Activated T-cell treated with anti-CD3 and anti-CD28 coated beads for 4 hours (primary cell): ENCODE measurements around the gene TMEM270.
"Not testable (repeated sequence)": the region's sequence is repeated elsewhere in the genome, so short reads cannot be mapped to it uniquely, and the experiment has no call there.

Experiments used
- DNase-seq: peaks from one replicate; pipeline ENCODE4 v3.0.0-alpha.2; 2020

TMEM270 gene, protein sequence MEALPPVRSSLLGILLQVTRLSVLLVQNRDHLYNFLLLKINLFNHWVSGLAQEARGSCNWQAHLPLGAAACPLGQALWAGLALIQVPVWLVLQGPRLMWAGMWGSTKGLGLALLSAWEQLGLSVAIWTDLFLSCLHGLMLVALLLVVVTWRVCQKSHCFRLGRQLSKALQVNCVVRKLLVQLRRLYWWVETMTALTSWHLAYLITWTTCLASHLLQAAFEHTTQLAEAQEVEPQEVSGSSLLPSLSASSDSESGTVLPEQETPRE

DNA sequence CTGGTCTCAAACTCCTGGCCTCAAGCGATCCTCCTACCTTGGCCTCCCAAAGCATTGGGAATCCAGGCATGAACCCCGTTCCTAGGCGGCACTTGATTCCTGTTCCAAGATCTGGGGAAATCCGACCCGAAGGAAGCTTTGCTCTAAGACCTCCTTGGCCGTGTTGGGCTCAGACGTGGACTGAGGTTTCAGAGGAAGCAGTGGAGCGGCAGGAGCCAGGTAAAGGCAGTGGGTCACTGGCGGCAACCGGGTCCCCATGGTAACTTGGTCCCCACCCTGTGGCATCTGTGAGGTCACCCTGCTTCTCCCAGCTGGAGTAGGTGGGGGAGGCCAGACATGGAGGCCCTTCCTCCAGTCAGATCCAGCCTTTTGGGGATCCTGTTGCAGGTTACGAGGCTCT, at the start of gene TMEM270:
TSS of gene TMEM270 (plus strand) at position 301 of the 400 bp plus-strand sequence. CDS start at position 337, 36 bp downstream.
- no peak for DNase-seq

DNA sequence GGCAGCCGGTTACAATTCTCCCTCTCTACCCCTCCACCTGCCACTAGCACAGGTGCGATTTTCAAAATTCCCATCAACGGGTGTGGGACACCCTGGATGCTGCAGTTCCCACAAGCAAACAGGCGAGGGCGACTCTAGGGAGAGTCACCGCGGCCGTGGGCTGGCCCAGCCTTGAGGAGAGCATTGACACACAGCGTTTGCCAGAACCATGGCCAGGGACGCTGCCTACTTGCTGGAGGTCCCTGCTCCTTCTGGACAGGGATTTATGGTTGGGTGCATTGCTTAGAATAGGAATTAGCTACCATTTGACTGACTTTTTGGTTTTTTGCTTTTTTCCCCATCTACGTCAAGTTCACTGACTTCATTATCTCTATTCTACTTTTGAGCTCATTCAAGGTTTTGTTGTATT, 49.2 kb upstream of the TMEM270 start:
- DNase-seq = peak; percentile 26

DNA sequence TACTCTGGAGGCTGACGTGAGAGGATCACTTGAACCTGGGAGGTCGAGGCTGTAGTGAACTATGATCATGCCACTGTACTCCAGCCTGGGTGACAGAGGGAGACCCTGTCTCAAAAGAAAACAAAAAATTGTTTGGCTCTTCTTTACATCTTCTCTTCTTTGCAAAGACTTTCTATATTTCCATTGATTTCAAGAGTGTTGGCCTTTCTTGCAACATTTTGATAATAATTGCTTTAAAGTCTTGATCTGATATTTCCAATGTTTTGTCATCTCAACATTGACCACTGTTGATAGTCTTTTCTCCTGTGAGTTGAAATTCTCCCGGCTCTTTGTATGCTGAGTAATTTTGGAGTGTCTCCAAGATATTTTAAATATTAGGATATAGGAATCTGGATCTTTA, 48.0 kb upstream of the TMEM270 start:
- DNase-seq = no peak

DNA sequence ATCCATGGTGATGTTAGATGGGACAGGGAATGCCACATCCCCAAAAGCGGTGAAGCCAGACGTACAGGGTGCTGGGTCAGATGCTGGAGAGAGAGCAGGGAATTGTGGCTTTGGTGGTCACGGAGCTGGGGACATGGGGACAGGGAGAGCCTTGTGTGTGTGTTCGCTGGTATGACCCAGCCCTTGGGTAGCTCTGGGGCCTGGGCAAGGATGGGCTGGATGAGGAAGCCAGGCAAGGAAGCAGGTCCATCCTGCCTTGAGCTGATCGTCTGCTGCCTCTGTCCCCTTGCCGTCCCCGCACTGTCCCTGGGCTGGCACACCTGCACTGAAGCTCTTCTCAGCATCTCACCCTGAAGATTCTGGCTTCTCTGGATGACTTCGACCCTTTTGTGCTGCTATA, 45.5 kb upstream of the TMEM270 start:
- no peak for DNase-seq

DNA sequence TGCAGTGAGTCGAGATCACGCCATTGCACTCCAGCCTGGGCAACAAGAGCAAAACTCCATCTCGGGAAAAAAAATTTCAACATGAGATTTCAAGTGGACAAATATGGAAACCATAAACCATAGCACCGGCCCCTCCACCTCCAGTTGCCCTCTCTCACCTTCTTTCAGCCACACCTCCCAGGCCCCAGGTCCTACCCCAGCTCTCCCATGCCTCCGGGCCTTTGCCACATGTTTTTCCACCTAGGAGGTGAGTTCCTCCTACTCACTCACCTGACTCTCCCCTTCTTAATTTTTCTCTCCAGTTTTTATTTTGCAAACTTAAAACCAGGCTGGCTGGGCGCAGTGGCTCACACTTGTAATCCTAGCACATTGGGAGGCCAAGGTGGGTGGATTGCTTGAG, 43.8 kb upstream of the TMEM270 start:
- DNase-seq = no peak

DNA sequence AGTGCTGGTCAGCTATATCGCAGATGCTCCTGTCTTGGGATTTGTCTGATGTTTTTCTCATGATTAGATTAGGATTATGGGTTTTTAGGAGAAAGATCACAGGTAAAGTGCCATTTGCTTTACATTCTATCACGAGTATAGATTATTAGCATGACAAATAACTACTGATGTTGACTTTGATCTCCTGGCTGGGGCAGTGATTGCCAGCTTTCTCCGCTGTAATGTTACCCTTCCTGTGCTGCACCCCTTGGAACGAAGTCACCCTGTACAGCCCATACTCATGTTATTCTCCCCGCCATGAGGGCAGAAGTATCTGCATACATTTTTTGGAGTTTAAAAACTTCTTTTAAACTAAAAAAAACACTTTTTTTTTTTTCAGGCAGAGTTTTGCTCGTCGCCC, 40.9 kb upstream of the TMEM270 start:
- no peak for DNase-seq

DNA sequence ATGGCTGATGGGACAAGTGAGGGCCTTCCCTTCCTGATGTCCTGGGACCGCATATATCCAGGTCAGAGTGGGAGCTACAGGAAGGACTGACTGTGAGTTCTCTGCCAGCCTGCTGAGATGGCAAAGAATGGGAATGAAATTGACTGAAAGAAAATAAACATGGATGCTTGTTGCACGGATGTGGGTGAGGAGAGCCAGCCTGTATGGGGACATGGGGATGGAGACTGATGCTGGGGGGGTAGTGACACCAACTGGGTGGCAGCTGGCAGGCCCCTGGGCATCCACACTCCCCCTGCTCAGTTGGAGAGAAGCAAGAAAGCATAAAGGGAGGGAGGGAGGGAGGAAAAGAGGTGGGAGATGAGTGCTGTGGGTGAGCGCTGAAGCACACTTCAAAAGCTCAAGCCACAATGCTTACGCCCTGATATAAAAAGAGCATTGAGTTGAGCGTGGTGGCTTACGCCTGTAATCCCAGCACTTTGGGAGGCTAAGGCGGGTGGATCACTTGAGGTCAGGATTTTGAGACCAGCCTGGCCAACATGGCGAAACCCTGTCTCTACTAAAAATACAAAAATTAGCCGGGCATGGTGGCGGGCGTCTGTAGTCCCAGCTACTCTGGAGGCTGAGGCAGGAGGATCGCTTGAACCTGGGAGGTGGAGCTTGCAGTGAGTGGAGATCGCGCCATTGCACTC, 39.2 kb upstream of the TMEM270 start:
- not testable (repeated sequence) for DNase-seq

DNA sequence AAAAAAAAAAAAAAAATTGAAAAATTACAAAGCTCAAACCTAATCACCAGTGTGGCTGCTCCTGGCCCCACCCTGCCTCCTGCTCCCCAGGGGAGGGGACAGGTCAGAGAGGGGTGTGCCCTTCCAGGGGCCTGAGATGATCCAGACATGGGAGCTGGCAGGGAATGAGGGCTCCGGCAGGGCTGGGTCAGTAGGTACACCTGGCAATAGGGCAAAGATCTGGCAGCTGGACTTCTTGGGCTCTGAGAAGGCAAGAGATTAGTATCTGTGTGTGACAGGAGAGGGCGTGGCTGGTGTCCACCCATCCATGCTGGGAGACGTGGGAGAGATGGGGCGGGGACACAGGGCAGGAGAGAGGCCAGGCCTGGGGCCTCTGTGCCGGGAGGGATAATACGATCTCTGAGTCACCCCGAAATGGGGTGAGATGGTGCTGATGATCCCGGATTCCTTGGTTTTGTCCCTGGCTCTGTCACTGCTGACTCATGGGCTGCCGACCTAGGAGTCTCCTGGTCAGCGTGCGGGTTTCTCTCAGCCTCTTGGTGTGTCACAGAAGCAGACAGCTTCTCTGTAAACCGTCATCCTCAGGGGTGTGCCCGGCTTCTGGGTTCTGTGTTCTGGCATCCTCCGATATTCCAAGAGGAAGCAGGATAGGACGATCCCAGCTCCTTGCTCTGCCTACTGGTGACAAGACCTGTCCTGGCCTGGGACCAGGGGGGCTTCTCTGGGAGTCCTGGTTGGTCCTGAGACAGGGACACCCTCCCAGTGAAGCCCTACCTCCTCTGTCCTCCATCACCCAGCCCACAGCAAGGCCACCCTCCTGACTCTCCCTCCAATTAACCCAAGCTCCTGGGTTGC, 38.4 kb upstream of the TMEM270 start:
- DNase-seq = no peak

DNA sequence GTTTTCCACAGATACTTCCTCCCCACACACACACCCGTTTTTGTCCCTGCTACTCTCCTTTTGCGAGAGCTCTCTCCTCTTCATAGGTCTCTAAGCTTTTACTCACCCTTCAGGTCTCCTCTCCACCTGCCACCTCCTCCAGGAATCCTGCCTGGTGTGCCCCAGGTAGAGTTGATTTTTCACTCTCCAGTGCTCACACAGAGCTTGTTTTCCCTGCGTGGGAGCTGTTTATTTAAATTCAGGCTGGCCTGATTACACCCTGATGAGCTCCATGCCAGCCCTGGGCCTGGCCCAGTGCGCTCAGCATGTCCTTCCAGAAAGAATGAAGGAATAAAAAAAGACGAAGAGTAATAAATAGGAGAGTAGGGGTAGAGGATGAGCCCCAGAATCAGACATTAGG, 37.7 kb upstream of the TMEM270 start:
- no peak for DNase-seq

DNA sequence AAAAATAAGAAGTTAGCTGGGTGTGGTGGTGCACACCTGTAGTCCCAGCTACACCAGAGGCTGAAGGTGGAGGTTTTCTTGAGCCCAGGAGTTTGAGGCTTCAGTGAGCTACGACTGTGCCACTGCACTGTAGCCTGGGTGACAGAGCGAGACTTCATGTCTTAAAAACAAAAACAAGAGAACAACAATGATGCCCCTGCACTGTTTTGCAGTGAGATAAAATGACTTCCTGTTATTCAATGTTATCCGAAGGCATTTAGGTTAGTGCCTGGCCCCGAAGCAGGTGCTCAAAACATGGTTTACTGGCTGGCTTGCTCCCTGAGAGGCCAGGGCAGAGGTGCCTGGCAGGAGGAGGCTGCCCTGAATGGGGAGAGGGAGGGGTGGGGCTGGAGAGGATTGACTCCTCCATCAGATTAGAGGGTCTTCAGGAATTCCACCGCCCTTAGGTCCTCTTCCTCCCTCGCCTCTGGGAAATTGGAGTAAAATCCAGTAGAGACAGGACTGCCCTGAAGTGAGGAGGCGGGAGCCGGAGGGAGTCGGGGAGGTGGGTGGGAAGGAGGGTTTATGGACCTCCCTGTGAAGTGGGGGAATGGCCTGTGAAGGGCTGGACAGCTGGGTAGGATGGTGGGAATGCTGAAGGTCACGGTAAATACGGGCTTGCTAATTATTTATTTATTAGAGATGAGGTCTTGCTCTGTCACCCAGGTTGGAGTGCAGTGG, 36.9 kb upstream of the TMEM270 start:
- DNase-seq = no peak

DNA sequence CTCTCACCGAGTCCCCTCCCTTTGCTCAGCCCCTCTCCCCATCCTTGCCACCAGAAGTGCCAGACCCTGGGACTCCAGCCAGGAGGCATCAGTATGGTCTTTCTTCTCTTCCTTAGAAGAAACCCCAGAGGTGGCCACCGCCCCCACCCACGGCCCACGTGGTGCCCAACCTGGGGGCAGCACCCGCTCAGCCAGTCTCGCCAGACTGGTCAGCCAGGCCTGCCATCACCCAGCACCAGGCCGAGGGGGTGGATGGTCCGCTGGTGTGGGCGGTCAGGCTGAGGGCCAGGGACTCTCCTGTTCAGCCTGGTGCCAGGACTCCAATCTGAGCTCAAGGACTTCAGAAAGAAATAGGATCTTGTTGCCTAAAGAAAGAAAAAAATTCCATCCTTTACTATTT, 36.0 kb upstream of the TMEM270 start:
- DNase-seq = no peak

DNA sequence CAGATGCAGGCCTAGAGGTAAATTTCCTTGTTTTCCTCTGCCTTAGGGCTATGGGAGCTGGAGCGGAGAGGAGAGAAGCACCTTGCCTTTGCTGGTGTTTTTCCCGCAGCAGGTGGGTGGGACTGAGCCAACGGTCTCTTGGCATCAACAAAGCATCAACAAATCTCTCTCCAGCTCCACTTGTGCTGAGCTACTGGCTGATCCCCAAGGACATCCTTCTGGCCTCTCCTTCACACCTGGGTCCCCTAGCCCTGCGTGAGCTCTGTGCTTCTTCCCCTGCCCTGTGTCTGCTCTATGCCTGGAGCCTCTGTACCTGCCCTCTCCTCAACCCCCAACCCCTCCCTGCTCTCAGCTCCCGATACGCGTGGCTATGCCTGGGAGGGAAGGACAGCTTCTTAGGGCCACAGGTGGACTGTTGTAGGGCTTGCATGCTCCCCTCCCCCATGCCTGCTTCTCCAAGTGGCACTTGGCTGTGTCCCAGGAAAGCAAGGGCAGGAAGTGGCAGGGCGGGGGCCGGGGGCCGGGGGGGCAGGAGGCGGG, 33.3 kb upstream of the TMEM270 start:
- no peak for DNase-seq

DNA sequence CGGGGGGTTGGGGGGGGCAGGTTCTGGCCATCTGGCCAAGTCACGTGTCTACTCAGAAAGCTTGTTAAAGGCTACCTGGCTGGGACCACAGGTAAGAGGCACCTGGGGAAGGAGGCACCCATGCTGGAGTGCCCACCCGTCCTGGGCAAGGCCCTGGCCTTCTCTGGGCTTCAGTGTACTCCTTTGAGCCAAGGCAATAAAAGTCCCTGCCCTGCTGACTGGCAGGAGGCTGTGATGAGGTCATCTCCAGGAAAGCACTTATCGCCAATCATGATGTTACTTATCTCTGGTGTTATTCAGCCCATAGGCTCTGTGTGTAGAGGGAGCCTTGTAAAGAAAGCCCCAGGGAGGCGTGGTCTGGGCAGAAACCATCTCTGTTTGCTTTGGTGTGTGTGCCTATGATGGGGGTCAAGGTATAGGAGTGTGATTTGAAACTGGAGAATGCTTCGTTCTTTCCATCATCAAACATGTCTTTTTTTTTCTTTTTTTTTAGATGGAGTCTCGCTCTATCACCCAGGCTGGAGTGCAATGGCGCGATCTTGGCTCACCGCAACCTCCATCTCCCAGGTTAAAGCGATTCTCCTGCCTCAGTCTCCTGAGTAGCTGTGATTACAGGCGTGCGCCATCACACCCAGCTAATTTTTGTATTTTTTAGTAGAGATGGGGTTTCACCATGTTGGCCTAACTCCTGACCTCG, 32.7 kb upstream of the TMEM270 start:
- no peak for DNase-seq

DNA sequence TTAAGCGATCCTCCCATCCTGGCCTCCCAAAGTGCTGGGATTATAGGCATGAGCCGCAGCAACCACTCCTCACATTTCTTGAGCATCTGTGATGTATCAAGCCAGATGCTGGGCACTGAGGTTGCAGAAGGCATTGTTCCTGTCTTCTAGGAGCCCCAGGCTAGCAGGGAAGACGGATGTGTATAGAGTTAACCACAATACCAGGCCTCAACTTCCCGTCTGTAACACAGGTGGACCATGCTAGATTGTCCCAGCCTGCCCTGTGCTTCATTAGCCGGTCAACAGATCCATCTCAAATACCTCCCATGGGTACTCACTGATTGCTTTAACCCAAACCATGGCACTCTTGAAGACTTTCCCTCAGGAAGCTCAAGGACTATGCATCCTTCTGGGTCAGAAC, 32.0 kb upstream of the TMEM270 start:
- no peak for DNase-seq

DNA sequence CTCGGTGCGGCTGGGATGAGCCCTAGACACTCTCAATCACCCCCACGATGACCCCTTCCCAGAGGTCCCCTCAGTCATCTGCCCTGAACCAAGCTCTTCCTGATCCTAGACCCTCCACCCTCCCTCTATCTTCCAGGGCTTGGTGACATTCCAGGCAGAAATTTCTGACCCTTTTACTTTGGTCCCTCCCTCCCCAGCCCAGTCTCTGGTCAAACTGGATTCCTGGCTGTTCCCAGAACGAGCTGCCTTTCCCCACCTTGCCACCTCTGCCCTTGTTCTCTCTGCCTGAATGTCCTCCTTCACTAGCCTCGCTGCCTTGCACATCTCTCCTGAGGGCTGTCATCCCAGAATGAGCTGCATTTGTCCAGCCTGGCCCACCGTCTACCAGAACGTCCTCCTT, 31.5 kb upstream of the TMEM270 start:
- DNase-seq = no peak

DNA sequence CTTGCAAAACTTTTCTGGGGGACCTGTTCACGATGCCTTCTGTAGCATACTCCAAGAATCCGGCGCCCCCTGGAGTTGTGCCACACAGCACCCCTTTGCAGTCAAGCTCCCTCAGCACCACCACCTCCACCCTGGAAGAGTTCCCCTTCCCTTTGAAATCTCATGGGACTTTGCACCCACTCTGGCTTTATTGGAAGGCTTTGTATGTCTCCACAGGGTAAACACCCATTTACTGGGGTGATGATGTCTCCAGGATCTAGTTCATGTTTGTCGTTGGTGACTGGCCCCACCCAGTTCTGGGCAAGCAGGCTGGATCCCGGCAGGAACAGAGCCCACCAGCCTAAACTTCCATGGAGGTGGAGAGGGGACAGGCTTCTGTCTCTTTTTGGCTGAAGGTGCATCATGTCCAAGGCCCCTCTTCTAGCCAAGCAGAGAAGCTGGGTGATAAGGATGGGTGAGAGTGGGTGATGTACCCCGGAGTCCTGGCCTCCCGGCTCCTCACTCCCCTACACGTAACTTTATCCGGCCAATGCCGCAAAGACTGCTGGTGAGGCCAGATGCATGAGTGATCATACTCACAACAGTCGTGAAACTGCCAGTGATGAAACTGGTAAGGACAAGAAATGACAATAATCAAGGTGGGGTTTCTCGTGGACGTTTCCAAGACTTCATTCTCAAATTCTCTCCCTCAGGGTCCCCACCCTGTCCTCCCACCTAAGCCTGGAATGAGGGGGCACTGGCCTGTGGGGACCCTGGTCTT, 30.9 kb upstream of the TMEM270 start:
- DNase-seq = no peak

DNA sequence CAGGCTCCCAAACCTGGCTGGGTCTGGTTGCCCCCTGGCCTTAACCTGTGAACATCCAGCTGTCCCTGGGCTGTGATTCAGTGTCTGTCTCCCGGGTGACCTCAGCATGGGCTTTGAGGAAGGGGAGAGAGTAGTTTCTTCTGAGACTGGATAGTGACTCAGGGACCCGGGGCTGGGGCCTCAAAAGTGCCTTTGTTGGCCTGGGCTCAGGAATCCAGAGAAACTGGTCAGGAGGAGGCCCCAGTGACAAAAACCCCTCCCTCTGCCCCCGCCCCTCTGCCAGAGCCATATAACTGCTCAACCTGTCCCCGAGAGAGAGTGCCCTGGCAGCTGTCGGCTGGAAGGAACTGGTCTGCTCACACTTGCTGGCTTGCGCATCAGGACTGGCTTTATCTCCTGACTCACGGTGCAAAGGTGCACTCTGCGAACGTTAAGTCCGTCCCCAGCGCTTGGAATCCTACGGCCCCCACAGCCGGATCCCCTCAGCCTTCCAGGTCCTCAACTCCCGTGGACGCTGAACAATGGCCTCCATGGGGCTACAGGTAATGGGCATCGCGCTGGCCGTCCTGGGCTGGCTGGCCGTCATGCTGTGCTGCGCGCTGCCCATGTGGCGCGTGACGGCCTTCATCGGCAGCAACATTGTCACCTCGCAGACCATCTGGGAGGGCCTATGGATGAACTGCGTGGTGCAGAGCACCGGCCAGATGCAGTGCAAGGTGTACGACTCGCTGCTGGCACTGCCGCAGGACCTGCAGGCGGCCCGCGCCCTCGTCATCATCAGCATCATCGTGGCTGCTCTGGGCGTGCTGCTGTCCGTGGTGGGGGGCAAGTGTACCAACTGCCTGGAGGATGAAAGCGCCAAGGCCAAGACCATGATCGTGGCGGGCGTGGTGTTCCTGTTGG, 30.0 kb upstream of the TMEM270 start, which contains the start of gene CLDN4:
TSS of gene CLDN4 (plus strand) at position 316 of the 903 bp plus-strand sequence. CDS start at position 522, 206 bp downstream.
- no peak for DNase-seq

DNA sequence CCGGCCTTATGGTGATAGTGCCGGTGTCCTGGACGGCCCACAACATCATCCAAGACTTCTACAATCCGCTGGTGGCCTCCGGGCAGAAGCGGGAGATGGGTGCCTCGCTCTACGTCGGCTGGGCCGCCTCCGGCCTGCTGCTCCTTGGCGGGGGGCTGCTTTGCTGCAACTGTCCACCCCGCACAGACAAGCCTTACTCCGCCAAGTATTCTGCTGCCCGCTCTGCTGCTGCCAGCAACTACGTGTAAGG, 29.4 kb upstream of the TMEM270 start:
- no peak for DNase-seq

DNA sequence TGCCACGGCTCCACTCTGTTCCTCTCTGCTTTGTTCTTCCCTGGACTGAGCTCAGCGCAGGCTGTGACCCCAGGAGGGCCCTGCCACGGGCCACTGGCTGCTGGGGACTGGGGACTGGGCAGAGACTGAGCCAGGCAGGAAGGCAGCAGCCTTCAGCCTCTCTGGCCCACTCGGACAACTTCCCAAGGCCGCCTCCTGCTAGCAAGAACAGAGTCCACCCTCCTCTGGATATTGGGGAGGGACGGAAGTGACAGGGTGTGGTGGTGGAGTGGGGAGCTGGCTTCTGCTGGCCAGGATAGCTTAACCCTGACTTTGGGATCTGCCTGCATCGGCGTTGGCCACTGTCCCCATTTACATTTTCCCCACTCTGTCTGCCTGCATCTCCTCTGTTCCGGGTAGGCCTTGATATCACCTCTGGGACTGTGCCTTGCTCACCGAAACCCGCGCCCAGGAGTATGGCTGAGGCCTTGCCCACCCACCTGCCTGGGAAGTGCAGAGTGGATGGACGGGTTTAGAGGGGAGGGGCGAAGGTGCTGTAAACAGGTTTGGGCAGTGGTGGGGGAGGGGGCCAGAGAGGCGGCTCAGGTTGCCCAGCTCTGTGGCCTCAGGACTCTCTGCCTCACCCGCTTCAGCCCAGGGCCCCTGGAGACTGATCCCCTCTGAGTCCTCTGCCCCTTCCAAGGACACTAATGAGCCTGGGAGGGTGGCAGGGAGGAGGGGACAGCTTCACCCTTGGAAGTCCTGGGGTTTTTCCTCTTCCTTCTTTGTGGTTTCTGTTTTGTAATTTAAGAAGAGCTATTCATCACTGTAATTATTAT, 28.9 kb upstream of the TMEM270 start:
- no peak for DNase-seq

DNA sequence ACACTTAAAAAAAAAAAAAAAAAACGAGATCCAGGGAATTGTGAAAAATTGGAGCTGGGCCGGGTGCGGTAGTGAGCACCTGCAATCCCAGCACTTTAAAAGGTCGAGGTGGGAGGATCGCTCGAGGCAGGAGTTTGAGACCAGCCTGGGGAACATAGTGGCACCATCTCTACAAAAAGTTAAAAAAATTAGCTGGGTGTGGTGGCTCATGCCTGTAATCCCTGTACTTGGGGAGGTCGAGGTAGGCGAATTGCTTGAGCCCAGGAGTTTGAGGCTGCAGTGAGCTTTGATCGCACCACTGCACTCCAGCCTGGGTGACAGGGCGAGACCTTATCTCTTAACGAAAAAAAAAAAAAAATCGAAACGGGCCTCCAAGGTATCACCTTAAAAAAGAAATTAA, 28.2 kb upstream of the TMEM270 start:
- DNase-seq = no peak
